Measurements from ENCODE around the gene HPSE2. TPM values are rescaled to one million over a fixed set of nuclear protein-coding genes. Genes with fewer than 3 reads are reported as not detected.

HPSE2 gene
- total RNA-seq, 1 donor from 2014 or later, result not detected

Other genes with a start within 250 kb of the HPSE2 start
- 0.08 TPM for gene CNNM1, start 93.5 kb upstream of the HPSE2 start, total RNA-seq
- gene GOT1, start 194.8 kb upstream of the HPSE2 start, total RNA-seq, result 107 TPM